T-cell (primary cell): ENCODE measurements around the gene KRT2. TPM values are rescaled to one million over a fixed set of nuclear protein-coding genes. Genes with fewer than 3 reads are reported as not detected.

Source experiments
- ATAC-seq, 4 experiments: fragments of 200-7000 bp in 3 of 4; fragments of 150-1000 bp in 1 of 4; cut with Tn5 transposase; replicated peaks in 1 of 4; 1 replicate in 3 of 4; 2 replicates in 1 of 4; pipeline ENCODE4 v1.10.0; 2021; ENCODE audit warnings: moderate library complexity in 3 of 4, mild to moderate bottlenecking in 2 of 4, moderate number of reproducible peaks in 1 of 4
- CTCF ChIA-PET, 2 donors: fragments of 300-600 bp; sonication (Branson Sonifier 250); formaldehyde crosslinking; loops; one replicate each; lab custom pipeline; 2022; ENCODE audit warnings: antibody characterized with exemption in 2 of 2; lab: Charles Lee
- POLR2A ChIA-PET, 2 donors: fragments of 300-600 bp; sonication (Branson Sonifier 250); formaldehyde crosslinking; loops; one replicate each; lab custom pipeline; 2022; ENCODE audit warnings: antibody characterized with exemption in 2 of 2; lab: Charles Lee
- DNase-seq, 35 experiments: peaks; one replicate each; pipeline versions ENCODE4 v3.0.0 to v3.0.0-alpha.2; 2013 to 2023
- H3K27ac ChIP-seq: one replicate; pipeline ENCODE4 v1.5.1; 2013; ENCODE audit warnings: low read length
- H3K27me3 ChIP-seq, 2 experiments: replicated peaks in 1 of 2; 1 replicate in 1 of 2; 2 replicates in 1 of 2; pipeline versions ENCODE4 v1.6.1 to v1.7.0; 2013; ENCODE audit warnings: low read length in 1 of 2, mixed read lengths in 1 of 2; ENCODE audit not compliant: control insufficient read depth in 2 of 2, insufficient read depth in 2 of 2; ENCODE audit errors: extremely low read depth in 1 of 2
- H3K36me3 ChIP-seq, 2 donors: 1 replicate in 1 of 2; 2 replicates in 1 of 2; pipeline versions ENCODE4 v1.6.1 to v1.7.0; 2013; ENCODE audit warnings: low read length in 1 of 2; ENCODE audit not compliant: control insufficient read depth in 2 of 2, insufficient read depth in 1 of 2; ENCODE audit errors: extremely low read depth in 1 of 2
- H3K4me1 ChIP-seq, 2 experiments: 1 replicate in 1 of 2; 2 replicates in 1 of 2; pipeline versions ENCODE4 v1.6.1 to v1.7.0; 2013; ENCODE audit warnings: low read length in 2 of 2, mixed read lengths in 1 of 2; ENCODE audit not compliant: insufficient read depth in 2 of 2, control insufficient read depth in 1 of 2; ENCODE audit errors: extremely low read depth in 1 of 2
- H3K4me3 ChIP-seq, 2 donors: 1 replicate in 1 of 2; 2 replicates in 1 of 2; pipeline versions ENCODE4 v1.5.1 to v1.7.0; 2013; ENCODE audit warnings: mild to moderate bottlenecking in 2 of 2, low read length in 1 of 2, moderate library complexity in 1 of 2; ENCODE audit not compliant: control insufficient read depth in 1 of 2; ENCODE audit errors: extremely low read depth in 1 of 2
- H3K9me3 ChIP-seq: 2 replicates; pipeline ENCODE4 v1.7.0; 2013
- H3K27ac Mint-ChIP-seq, 2 donors: one replicate each; pipeline ENCODE4 v1.8.0; 2020 to 2021; ENCODE audit warnings: mild to moderate bottlenecking in 2 of 2, mixed read lengths in 2 of 2
- H3K27me3 Mint-ChIP-seq, 2 donors: one replicate each; pipeline ENCODE4 v1.8.0; 2021 to 2022; ENCODE audit warnings: mixed read lengths in 2 of 2
- H3K36me3 Mint-ChIP-seq: one replicate; pipeline ENCODE4 v1.8.0; 2021; ENCODE audit warnings: mixed read lengths
- H3K4me1 Mint-ChIP-seq, 3 donors: one replicate each; pipeline ENCODE4 v1.8.0; 2020 to 2022; ENCODE audit warnings: mixed read lengths in 3 of 3, mild to moderate bottlenecking in 1 of 3
- H3K4me3 Mint-ChIP-seq, 3 donors: one replicate each; pipeline ENCODE4 v1.8.0; 2020 to 2022; ENCODE audit warnings: mild to moderate bottlenecking in 3 of 3, mixed read lengths in 3 of 3, moderate library complexity in 3 of 3
- H3K9me3 Mint-ChIP-seq, 3 donors: one replicate each; pipeline ENCODE4 v1.8.0; 2020 to 2022; ENCODE audit warnings: mixed read lengths in 3 of 3
- WGBS: methylation state at CpG from one replicate; pipeline ENCODE4 v1.1.5; 2013; ENCODE audit warnings: missing lambda C conversion rate; ENCODE audit not compliant: insufficient coverage; 5-methylcytosine and 5-hydroxymethylcytosine counted together
- total RNA-seq, 35 experiments: library from RNA in 6 of 35; stranded (reverse) in 6 of 35; fragments of 120-200 nt in 1 of 35; gene quantifications; one replicate each; pipeline versions ENCODE4 v1.2.1 to v1.2.4 and lab custom pipeline; 2013 to 2026

Gene KRT2
- total RNA-seq, 5 donors from 2014 or later (not counting 1 experiment from before 2014, with no cell fraction given) = 0.13 to 2.6 (median 0.82) TPM

- Histone ChIP-seq H3K4me1 (peaks cover 3 to 9% of the 10 kb centered on the region in 2 experiments), H3K27me3 (peaks cover 0 to 38% of the 10 kb centered on the region in 2 experiments), H3K9me3 (no peaks in the 10 kb centered on the region), H3K4me3 (no peak overlapping the region), H3K36me3 (no peaks in the 10 kb centered on the region), H3K27ac (no peak overlapping the region)
- CTCF ChIA-PET = no interaction called here
- H3K36me3 Mint-ChIP-seq = no peaks in the 10 kb centered on the region
- no peak overlapping the region for H3K4me3 Mint-ChIP-seq
- no CpG with 5 or more reads among the region's 3 CpGs for WGBS
- no peaks in the 10 kb centered on the region for H3K9me3 Mint-ChIP-seq
- no peak overlapping the region for H3K27ac Mint-ChIP-seq
- peaks cover 16 to 19% (median 18%) of the 10 kb centered on the region in 3 donors for H3K4me1 Mint-ChIP-seq
- peaks cover 3 to 14% of the 10 kb centered on the region in 2 donors for H3K27me3 Mint-ChIP-seq
- ATAC-seq (no peak), DNase-seq (no peak)
- POLR2A ChIA-PET = no interaction called here
Observed at GRCh38 chr12:52696588-52696987, 44.6 kb upstream of the KRT2 start.

- Mint-ChIP-seq H3K4me3 (no peak overlapping the region), H3K27me3 (peaks cover 3 to 12% of the 10 kb centered on the region in 2 donors), H3K9me3 (no peaks in the 10 kb centered on the region), H3K4me1 (peaks cover 29 to 33% (median 32%) of the 10 kb centered on the region in 3 donors), H3K36me3 (no peaks in the 10 kb centered on the region), H3K27ac (no peak overlapping the region)
- ChIA-PET POLR2A (no interaction called here), CTCF (no interaction called here)
- no peak overlapping the region for H3K4me3 ChIP-seq
- WGBS = no CpG with 5 or more reads among the region's 3 CpGs
- H3K36me3 ChIP-seq = no peaks in the 10 kb centered on the region
- DNase-seq (no peak), ATAC-seq (no peak)
- H3K4me1 ChIP-seq = peaks cover 3 to 20% of the 10 kb centered on the region in 2 experiments
- no peaks in the 10 kb centered on the region for H3K9me3 ChIP-seq
- peaks cover 0 to 33% of the 10 kb centered on the region in 2 experiments for H3K27me3 ChIP-seq
- no peak overlapping the region for H3K27ac ChIP-seq
Observed at GRCh38 chr12:52695039-52695438, 43.0 kb upstream of the KRT2 start.

GRCh38 chr12:52694151-52694550 is 42.1 kb upstream of the KRT2 start:
- peaks cover 3 to 23% of the 10 kb centered on the region in 2 experiments for H3K4me1 ChIP-seq
- H3K9me3 ChIP-seq = no peaks in the 10 kb centered on the region
- peaks cover 0 to 25% of the 10 kb centered on the region in 2 experiments for H3K27me3 ChIP-seq
- ChIA-PET POLR2A (interaction anchor here in 1 of 2 donors (0.7 kb wide), 1 partner anchor 119 kb away, joined by 4 read pairs; no protein-coding TSS in a partner anchor), CTCF (no interaction called here)
- Mint-ChIP-seq H3K36me3 (no peaks in the 10 kb centered on the region), H3K4me3 (no peak overlapping the region), H3K27me3 (peaks cover 3 to 12% of the 10 kb centered on the region in 2 donors), H3K4me1 (peaks cover 35 to 41% (median 39%) of the 10 kb centered on the region in 3 donors), H3K27ac (no peak overlapping the region), H3K9me3 (no peaks in the 10 kb centered on the region)
- DNase-seq (no peak), ATAC-seq (no peak)
- no peak overlapping the region for H3K27ac ChIP-seq
- no peak overlapping the region for H3K4me3 ChIP-seq
- WGBS = no CpG with 5 or more reads among the region's 6 CpGs
- H3K36me3 ChIP-seq = no peaks in the 10 kb centered on the region

- Mint-ChIP-seq H3K4me1 (peaks cover 35 to 44% (median 43%) of the 10 kb centered on the region in 3 donors), H3K27me3 (peaks cover 3 to 16% of the 10 kb centered on the region in 2 donors), H3K9me3 (no peaks in the 10 kb centered on the region), H3K4me3 (peak overlapping the region in 1 of 3 donors; percentile 32), H3K27ac (peak overlapping the region; percentile 59 to 67), H3K36me3 (no peaks in the 10 kb centered on the region)
- ATAC-seq = no peak
- POLR2A ChIA-PET = no interaction called here
- CTCF ChIA-PET = no interaction called here
- peaks cover 3 to 23% of the 10 kb centered on the region in 2 experiments for H3K4me1 ChIP-seq
- DNase-seq = no peak
- 20% methylated on average over 1 of the region's 5 CpGs for WGBS
- no peak overlapping the region for H3K4me3 ChIP-seq
- H3K27me3 ChIP-seq = peaks cover 0 to 21% of the 10 kb centered on the region in 2 experiments
- no peaks in the 10 kb centered on the region for H3K9me3 ChIP-seq
- no peaks in the 10 kb centered on the region for H3K36me3 ChIP-seq
- no peak overlapping the region for H3K27ac ChIP-seq
Observed at GRCh38 chr12:52693261-52693660, 41.2 kb upstream of the KRT2 start.

- DNase-seq = no peak
- ATAC-seq = no peak
- Mint-ChIP-seq H3K4me1 (peaks cover 44 to 52% (median 45%) of the 10 kb centered on the region in 3 donors), H3K36me3 (no peaks in the 10 kb centered on the region), H3K9me3 (no peaks in the 10 kb centered on the region), H3K27me3 (peaks cover 0 to 16% of the 10 kb centered on the region in 2 donors), H3K4me3 (peak overlapping the region in 2 of 3 donors; percentile 13 to 89), H3K27ac (peak overlapping the region in 1 of 2 donors; percentile 45)
- Histone ChIP-seq H3K4me1 (peaks cover 3 to 30% of the 10 kb centered on the region in 2 experiments), H3K27ac (no peak overlapping the region), H3K4me3 (no peak overlapping the region), H3K36me3 (no peaks in the 10 kb centered on the region), H3K27me3 (peaks cover 0 to 25% of the 10 kb centered on the region in 2 experiments), H3K9me3 (no peaks in the 10 kb centered on the region)
- ChIA-PET CTCF (no interaction called here), POLR2A (interaction anchor here in 1 of 2 donors (0.6 kb wide), 1 partner anchor 49 kb away, joined by 4 read pairs; no protein-coding TSS in a partner anchor)
- WGBS = 93% methylated on average over 8 of the region's 8 CpGs
Observed at GRCh38 chr12:52692254-52692653, 40.2 kb upstream of the KRT2 start.

- H3K27me3 Mint-ChIP-seq = peaks cover 0 to 16% of the 10 kb centered on the region in 2 donors
- peaks cover 0 to 25% of the 10 kb centered on the region in 2 experiments for H3K27me3 ChIP-seq
- DNase-seq = no peak
- WGBS = 50% methylated on average over 2 of the region's 2 CpGs
- H3K36me3 Mint-ChIP-seq = no peaks in the 10 kb centered on the region
- peak in 1 of 4 experiments; percentile 5 for ATAC-seq
- POLR2A ChIA-PET = no interaction called here
- H3K4me1 Mint-ChIP-seq = peaks cover 45 to 53% (median 47%) of the 10 kb centered on the region in 3 donors
- no peaks in the 10 kb centered on the region for H3K9me3 ChIP-seq
- H3K27ac ChIP-seq = no peak overlapping the region
- CTCF ChIA-PET = no interaction called here
- no peaks in the 10 kb centered on the region for H3K9me3 Mint-ChIP-seq
- peak overlapping the region; percentile 86 to 89 (median 89) for H3K4me3 Mint-ChIP-seq
- no peak overlapping the region for H3K4me3 ChIP-seq
- H3K4me1 ChIP-seq = peaks cover 3 to 30% of the 10 kb centered on the region in 2 experiments
- no peaks in the 10 kb centered on the region for H3K36me3 ChIP-seq
- peak overlapping the region; percentile 89 to 90 for H3K27ac Mint-ChIP-seq
Observed at GRCh38 chr12:52691841-52692150, 39.8 kb upstream of the KRT2 start.
